EL (cell line): ENCODE measurements around the gene KRTAP23-1.

Experiments
- DNase-seq: peaks from one replicate; pipeline ENCODE4 v3.0.0-alpha.2; 2016

The KRTAP23-1 gene

DNA sequence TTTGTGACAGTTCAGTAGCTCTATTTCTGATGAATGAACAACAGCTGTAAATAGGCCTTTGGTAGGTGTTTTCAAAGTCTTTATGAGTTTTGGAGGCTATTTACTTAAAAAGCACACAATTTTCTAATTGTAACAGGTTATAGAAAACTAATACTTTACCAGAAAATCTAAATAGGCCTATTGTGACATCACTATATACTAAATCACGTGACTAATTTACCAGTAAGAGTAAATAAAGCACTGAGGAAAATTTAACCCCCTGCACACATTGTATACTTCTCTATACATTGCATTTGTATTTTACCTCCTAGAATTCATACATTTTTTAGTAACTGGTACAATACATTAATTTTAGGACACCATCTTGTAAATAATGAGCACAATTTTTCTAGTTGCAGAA lies 43.3 kb downstream of the KRTAP23-1 start:
- DNase-seq = no peak
